BE2C (cell line): Measurements from ENCODE around the gene ASPSCR1.

Source experiments
- DNase-seq: peaks from one replicate; pipeline ENCODE4 v3.0.0-alpha.2; 2020
- H3K27me3 ChIP-seq: fragments of 250-450 bp; sonication (Bioruptor Pico); 2 replicates; pipeline ENCODE4 v1.5.1; 2020; ENCODE audit warnings: mild to moderate bottlenecking
- H3K36me3 ChIP-seq: fragments of 250-450 bp; sonication (Bioruptor Pico); 2 replicates; pipeline ENCODE4 v1.5.1; 2020; ENCODE audit warnings: mild to moderate bottlenecking
- H3K4me1 ChIP-seq: fragments of 250-450 bp; sonication (Bioruptor Pico); 2 replicates; pipeline ENCODE4 v1.5.1; 2020
- H3K4me3 ChIP-seq: 2 replicates; pipeline ENCODE4 v1.5.1; 2011; ENCODE audit warnings: low read depth, low read length
- H3K9me3 ChIP-seq: fragments of 250-450 bp; sonication (Bioruptor Pico); 2 replicates; pipeline ENCODE4 v1.5.1; 2020
- TF ChIP-seq, protein P1 (sequence below): IDR thresholded peaks from 2 replicates; pipeline ENCODE4 v1.5.1; 2012; ENCODE audit warnings: mild to moderate bottlenecking, low read depth, low read length

ASPSCR1 gene

DNA sequence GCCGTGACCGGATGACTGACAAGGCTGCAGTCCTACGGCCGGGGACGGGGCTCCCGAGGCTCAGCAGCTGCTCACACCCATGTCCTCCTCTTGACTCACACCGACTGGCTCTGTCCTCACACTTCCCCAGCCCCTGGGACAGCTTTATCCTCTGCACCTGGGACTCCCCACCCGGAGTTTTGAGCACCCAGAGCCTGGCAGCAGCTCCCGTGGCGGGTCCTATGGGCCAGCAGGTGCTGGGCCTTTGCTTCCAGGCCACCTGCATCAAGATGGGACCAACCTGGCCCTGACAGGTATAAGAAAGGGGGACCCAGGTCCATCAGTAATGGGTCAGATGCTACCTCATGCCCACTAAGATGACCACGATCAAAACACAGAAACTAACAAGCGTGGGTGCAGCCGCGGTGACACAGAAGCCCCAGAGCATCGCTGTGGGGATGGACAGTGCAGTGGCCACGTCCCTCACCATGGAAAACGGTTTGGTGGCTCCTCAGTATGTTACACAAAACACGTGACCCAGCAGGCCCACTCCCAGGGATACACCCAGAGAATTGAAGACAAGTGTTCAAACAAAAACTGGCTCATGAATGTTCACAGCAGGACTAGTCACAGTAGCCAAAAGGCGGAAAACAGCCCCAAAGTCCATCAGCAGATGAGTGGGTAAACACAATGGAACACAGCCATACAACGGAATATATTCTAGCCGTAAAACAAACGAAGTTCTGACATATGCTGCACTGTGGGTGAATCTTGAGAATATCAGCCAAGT, 13.2 kb upstream of the ASPSCR1 start:
- Histone ChIP-seq H3K27me3 (peaks cover 20% of the 10 kb centered on the region), H3K9me3 (no peaks in the 10 kb centered on the region), H3K4me1 (peaks cover 19% of the 10 kb centered on the region), H3K36me3 (no peaks in the 10 kb centered on the region), H3K4me3 (no peak overlapping the region)
- TF ChIP-seq, protein P1, sequence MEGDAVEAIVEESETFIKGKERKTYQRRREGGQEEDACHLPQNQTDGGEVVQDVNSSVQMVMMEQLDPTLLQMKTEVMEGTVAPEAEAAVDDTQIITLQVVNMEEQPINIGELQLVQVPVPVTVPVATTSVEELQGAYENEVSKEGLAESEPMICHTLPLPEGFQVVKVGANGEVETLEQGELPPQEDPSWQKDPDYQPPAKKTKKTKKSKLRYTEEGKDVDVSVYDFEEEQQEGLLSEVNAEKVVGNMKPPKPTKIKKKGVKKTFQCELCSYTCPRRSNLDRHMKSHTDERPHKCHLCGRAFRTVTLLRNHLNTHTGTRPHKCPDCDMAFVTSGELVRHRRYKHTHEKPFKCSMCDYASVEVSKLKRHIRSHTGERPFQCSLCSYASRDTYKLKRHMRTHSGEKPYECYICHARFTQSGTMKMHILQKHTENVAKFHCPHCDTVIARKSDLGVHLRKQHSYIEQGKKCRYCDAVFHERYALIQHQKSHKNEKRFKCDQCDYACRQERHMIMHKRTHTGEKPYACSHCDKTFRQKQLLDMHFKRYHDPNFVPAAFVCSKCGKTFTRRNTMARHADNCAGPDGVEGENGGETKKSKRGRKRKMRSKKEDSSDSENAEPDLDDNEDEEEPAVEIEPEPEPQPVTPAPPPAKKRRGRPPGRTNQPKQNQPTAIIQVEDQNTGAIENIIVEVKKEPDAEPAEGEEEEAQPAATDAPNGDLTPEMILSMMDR, result no peak
- DNase-seq, result no peak

DNA sequence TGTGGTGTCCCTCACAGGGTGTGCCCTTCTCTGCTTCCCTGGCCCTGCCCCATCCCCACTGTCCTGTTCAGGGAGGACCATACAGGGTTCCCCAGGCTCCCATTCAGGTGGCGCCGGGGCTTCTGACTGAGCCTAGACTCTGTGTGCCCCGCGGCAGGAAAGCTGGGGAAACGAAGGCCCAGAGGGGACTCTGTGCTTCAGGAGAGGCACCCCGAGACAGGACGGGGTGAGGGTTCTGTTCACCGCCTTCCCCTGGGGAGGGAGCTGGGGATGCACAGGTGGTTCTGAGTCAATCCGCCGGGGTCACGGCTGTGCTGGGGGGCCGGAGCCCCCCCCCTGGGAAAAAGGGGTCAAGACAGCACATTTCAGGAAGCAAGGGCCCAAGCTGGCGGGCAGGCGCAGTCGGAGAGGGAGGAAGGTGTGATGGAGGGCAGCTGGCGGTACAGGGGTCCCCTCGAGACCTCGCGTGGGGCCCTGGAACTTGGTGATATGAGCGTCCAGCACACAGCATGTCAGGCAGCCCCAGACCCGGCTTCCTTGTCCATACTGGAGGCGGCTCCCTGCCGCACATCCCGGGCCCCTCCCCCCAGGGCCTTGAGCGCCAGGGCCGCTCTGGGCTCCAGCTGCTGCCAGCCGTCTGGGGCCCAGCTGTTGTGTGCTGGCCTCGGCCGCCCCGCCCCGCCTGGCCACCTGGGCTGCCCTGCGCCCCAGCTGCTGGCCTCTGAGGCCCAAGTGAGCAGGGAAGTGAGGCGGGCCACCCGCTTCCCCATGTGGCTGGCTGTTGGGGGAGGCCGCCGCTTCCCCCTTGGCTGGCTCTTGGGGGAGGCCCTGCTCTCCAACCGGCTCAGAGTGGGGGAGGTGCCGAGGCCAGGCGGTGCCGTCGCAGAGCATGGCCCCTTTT, 10.8 kb upstream of the ASPSCR1 start:
- DNase-seq, result peak; percentile 88

DNA sequence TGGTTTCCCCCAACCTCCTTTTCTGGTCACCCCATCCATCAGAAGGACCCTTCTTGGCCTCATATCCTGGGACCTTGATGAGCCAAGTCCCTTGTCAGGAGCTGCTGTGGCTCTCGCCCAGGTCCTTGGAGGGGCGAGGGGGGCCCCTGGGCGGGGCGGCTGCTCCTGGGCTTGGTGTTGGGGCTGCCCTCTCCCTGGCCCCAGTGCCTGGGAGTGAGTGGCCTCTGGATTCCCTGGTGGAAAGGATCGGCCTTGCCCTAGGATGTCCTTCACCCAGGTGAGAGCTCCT, 10.2 kb upstream of the ASPSCR1 start:
- TF ChIP-seq, protein P1, result no peak
- Histone ChIP-seq H3K4me1 (peaks cover 19% of the 10 kb centered on the region), H3K27me3 (no peaks in the 10 kb centered on the region), H3K36me3 (no peaks in the 10 kb centered on the region), H3K9me3 (no peaks in the 10 kb centered on the region), H3K4me3 (no peak overlapping the region)
- no peak for DNase-seq

More for the DNA sequence above, 10.8 kb upstream of the ASPSCR1 start:
- Histone ChIP-seq H3K4me3 (no peak overlapping the region), H3K27me3 (no peaks in the 10 kb centered on the region), H3K4me1 (peaks cover 19% of the 10 kb centered on the region), H3K9me3 (no peaks in the 10 kb centered on the region), H3K36me3 (no peaks in the 10 kb centered on the region)
- TF ChIP-seq, protein P1, result no peak

DNA sequence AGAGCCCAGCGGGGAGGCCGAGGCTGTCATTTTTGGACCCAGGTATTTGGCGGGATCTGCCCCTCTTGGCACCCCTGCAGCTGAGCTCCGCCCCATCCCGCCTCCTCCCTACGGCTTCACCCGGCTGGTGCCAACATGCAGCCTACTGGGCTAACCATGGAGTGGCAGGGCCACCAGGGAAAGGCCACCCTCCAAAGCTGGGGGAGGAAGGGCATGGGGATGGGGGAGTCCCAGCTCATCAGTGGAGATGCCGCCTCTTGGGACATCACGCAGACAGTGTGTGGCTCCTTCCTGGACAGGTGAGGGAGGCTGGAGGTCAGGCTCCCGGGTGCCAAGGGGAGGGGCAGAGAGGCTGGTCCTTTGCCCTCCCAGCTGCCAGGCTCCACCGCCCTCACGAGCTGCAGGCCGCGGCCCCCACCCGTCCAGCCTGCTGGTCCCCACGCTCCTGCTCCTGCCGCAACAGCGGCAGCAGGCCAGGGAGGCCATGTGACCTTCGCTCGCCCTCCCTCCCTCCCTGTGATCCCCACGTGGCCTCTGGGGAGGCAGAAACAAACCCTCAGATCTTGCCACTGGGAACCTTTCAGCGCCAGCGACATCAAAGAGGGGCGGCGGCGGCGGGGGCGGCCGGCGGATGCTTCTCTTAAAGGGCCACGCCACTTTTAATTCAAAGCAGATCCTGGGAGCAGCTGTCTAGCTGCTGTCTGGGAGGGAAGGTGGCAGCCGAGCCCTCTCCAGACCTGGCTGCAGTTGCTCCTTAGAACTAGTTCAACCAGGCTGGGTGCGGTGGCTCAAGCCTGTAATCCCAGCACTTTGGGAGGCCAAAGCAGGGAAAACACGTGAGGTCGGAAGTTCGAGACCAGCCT, 9.7 kb upstream of the ASPSCR1 start:
- H3K4me1 ChIP-seq, result peaks cover 19% of the 10 kb centered on the region
- peak; percentile 92 for DNase-seq
- peak overlapping the region; percentile 20; the same call in 1 of the 2 replicates for H3K4me3 ChIP-seq
- TF ChIP-seq, protein P1, result no peak
- H3K9me3 ChIP-seq, result no peaks in the 10 kb centered on the region
- H3K36me3 ChIP-seq, result no peaks in the 10 kb centered on the region
- H3K27me3 ChIP-seq, result no peaks in the 10 kb centered on the region

DNA sequence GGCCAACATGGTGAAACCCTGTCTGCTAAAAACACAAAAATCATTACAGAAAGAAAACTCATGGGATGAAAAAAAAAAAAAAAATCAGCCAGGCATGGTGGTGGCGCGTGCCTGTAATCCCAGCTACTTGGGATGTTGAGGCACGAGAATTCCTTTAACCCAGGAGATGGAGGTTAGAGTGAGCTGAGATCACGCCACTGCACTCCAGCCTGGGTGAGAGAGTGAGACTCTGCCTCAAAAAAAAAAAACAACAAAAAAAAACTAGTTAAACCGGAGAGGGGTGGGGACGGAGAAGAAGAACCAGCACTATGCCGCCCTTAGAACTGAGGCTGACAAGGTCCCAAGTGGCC, 9.1 kb upstream of the ASPSCR1 start:
- H3K36me3 ChIP-seq, result no peaks in the 10 kb centered on the region
- no peak for DNase-seq
- no peaks in the 10 kb centered on the region for H3K27me3 ChIP-seq
- TF ChIP-seq, protein P1, result no peak
- no peak overlapping the region for H3K4me3 ChIP-seq
- no peaks in the 10 kb centered on the region for H3K9me3 ChIP-seq
- peaks cover 19% of the 10 kb centered on the region for H3K4me1 ChIP-seq
